Measurements from ENCODE around the gene ATP8B4.
"Not testable (repeated sequence)": the region's sequence is repeated elsewhere in the genome, so short reads cannot be mapped to it uniquely, and the experiment has no call there.

ATP8B4 gene

GRCh38 chr15:49990835-49991545, 128.0 kb downstream of the ATP8B4 start:
- no peak for DNase-seq

- DNase-seq, result no peak
Measured at GRCh38 chr15:49989498-49989897, 129.5 kb downstream of the ATP8B4 start.

GRCh38 chr15:49988766-49989165, 130.3 kb downstream of the ATP8B4 start:
- no peak for DNase-seq

- DNase-seq, result no peak
Measured at GRCh38 chr15:49987896-49988295, 131.1 kb downstream of the ATP8B4 start.

GRCh38 chr15:49987198-49987785, 131.7 kb downstream of the ATP8B4 start:
- DNase-seq, result no peak

- DNase-seq, result no peak
Measured at GRCh38 chr15:49986326-49986725, 132.7 kb downstream of the ATP8B4 start.

- DNase-seq, result no peak
Measured at GRCh38 chr15:49985463-49985862, 133.6 kb downstream of the ATP8B4 start.

- no peak for DNase-seq
Measured at GRCh38 chr15:49984436-49984835, 134.6 kb downstream of the ATP8B4 start.

- no peak for DNase-seq
Measured at GRCh38 chr15:49982584-49982983, 136.4 kb downstream of the ATP8B4 start.

GRCh38 chr15:49979705-49980382, 139.2 kb downstream of the ATP8B4 start:
- DNase-seq, result no peak

- no peak for DNase-seq
Measured at GRCh38 chr15:49978121-49978520, 140.9 kb downstream of the ATP8B4 start.

- DNase-seq, result no peak
Measured at GRCh38 chr15:49977306-49977705, 141.7 kb downstream of the ATP8B4 start.

- DNase-seq, result no peak
Measured at GRCh38 chr15:49964551-49964950, 154.5 kb downstream of the ATP8B4 start.

- no peak for DNase-seq
Measured at GRCh38 chr15:49964061-49964460, 155.0 kb downstream of the ATP8B4 start.

GRCh38 chr15:49963033-49963772, 155.8 kb downstream of the ATP8B4 start:
- not testable (repeated sequence) for DNase-seq

- DNase-seq, result no peak
Measured at GRCh38 chr15:49962044-49962602, 156.9 kb downstream of the ATP8B4 start.

GRCh38 chr15:49953421-49953820, 165.6 kb downstream of the ATP8B4 start:
- DNase-seq, result no peak

- DNase-seq, result no peak
Measured at GRCh38 chr15:49946681-49947080, 172.4 kb downstream of the ATP8B4 start.

GRCh38 chr15:49934487-49934886, 184.5 kb downstream of the ATP8B4 start:
- DNase-seq, result no peak

- no peak for DNase-seq
Measured at GRCh38 chr15:49927189-49927861, 191.7 kb downstream of the ATP8B4 start.

GRCh38 chr15:49926740-49927139, 192.3 kb downstream of the ATP8B4 start:
- no peak for DNase-seq

- no peak for DNase-seq
Measured at GRCh38 chr15:49923671-49924070, 195.4 kb downstream of the ATP8B4 start.

GRCh38 chr15:49919034-49919433, 200.0 kb downstream of the ATP8B4 start:
- DNase-seq, result no peak
